Stimulated activated CD4-positive, alpha-beta T cell treated with anti-CD3 and anti-CD28 coated beads, Interleukin-12 subunit alpha, Interleukin-12 subunit beta, amount 100 ng/mL, for 48 hours (primary cell): ENCODE measurements around the gene HIP1.
"Not testable (repeated sequence)": the region's sequence is repeated elsewhere in the genome, so short reads cannot be mapped to it uniquely, and the experiment has no call there.

Source experiments
- DNase-seq, 3 donors: peaks; one replicate each; pipeline ENCODE4 v3.0.0-alpha.2; 2020; ENCODE audit warnings: low read depth in 2 of 3, low spot score in 1 of 3

HIP1 gene

GRCh38 chr7:75717746-75718145 is 21.0 kb downstream of the HIP1 start:
- not testable (repeated sequence) for DNase-seq

GRCh38 chr7:75716992-75717626 is 21.6 kb downstream of the HIP1 start:
- no peak for DNase-seq

- DNase-seq: no peak
These were observed 22.9 kb downstream of the HIP1 start for GRCh38 chr7:75715864-75716263.

- DNase-seq: no peak
These were observed 26.0 kb downstream of the HIP1 start for GRCh38 chr7:75712517-75713361.

GRCh38 chr7:75711656-75712514 is 26.9 kb downstream of the HIP1 start:
- DNase-seq: no peak

- no peak for DNase-seq
These were observed 27.7 kb downstream of the HIP1 start for GRCh38 chr7:75711076-75711475.

- no peak for DNase-seq
These were observed 33.8 kb downstream of the HIP1 start for GRCh38 chr7:75704928-75705327.

- DNase-seq: no peak
These were observed 36.2 kb downstream of the HIP1 start for GRCh38 chr7:75702515-75702914.

GRCh38 chr7:75699993-75700392 is 38.7 kb downstream of the HIP1 start:
- DNase-seq: no peak

- no peak for DNase-seq
These were observed 40.4 kb downstream of the HIP1 start for GRCh38 chr7:75698358-75698757.

- DNase-seq: no peak
These were observed 42.3 kb downstream of the HIP1 start for GRCh38 chr7:75696263-75697037.

GRCh38 chr7:75694638-75695399 is 43.9 kb downstream of the HIP1 start:
- DNase-seq: no peak

- DNase-seq: not testable (repeated sequence)
These were observed 45.1 kb downstream of the HIP1 start for GRCh38 chr7:75693668-75694067.

- DNase-seq: no peak
These were observed 46.8 kb downstream of the HIP1 start for GRCh38 chr7:75691793-75692543.

GRCh38 chr7:75690121-75690523 is 48.6 kb downstream of the HIP1 start:
- DNase-seq: no peak

- DNase-seq: no peak
These were observed 49.3 kb downstream of the HIP1 start for GRCh38 chr7:75689246-75690099.

GRCh38 chr7:75688200-75689136 is 50.3 kb downstream of the HIP1 start:
- DNase-seq: no peak
